ENCODE results near the gene SREBF2. TPM values are rescaled to one million over a fixed set of nuclear protein-coding genes. Genes with fewer than 3 reads are reported as not detected.

Gene SREBF2
- total and polyA plus RNA-seq, 2 of the 13 experiments (the other 11 are each of a cell fraction or from before 2014, with no cell fraction given): 53.8 to 72.6 TPM

DNA sequence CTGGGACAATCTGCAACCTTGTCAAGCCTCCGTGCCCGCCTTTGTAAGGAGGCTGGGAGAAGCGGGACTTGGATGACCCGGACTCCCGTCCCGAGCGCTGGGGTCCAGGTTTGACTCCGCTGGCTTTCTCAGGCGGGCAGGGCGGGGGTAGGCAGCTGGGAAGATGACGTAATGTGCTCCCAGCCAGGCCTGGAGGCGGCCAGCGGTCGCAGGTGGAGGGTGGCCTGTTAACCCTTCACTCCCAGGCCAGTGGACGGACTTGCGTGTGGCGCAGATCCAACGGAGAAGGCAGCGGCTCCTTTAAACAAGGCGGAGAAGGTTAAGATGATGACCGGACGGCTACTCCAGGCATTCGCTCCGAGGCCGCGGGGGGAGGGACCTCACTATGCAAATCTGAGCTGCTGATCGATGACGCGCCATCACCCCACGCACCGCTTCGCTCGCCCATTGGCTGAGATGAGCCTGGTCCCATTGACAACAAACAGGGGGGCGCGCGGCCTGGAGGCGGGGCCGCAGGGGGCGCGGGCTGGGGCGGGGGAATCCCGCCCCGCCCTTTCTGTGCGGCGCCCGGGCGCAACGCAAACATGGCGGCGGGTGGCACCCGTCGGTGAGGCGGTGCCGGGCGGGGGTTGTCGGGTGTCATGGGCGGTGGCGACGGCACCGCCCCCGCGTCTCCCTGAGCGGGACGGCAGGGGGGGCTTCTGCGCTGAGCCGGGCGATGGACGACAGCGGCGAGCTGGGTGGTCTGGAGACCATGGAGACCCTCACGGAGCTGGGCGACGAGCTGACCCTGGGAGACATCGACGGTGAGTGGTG is at the start of gene SREBF2 (continued):
- TF ChIP-seq TGIF2 (CRISPR knock-in tag; IDR thresholded peaks at IDR 0.05) (0 out of 2 replicates have a peak, but pooled peaks have one; percentile 31), ZNF850 (CRISPR knock-in tag; conservative IDR thresholded peaks at IDR 0.05) (no peak), ZNF432 (CRISPR knock-in tag; IDR thresholded peaks at IDR 0.05; ENCODE audit: borderline replicate concordance) (no peak), NFKBIZ (CRISPR knock-in tag; IDR thresholded peaks at IDR 0.05) (peak; percentile 88; the same call in 1 of the 2 replicates), ZNF687 (CRISPR knock-in tag; IDR thresholded peaks at IDR 0.05) (peak; percentile 93), ZNF770 (CRISPR knock-in tag; IDR thresholded peaks at IDR 0.05) (peak; percentile 68), ZNF792 (CRISPR knock-in tag; IDR thresholded peaks at IDR 0.05) (no peak), NRL (CRISPR knock-in tag; IDR thresholded peaks at IDR 0.05; ENCODE audit: borderline replicate concordance) (peak; percentile 57; the same call in 1 of the 2 replicates), POGZ (CRISPR knock-in tag; IDR thresholded peaks at IDR 0.05) (peak; percentile 75; the same call in 1 of the 2 replicates), RNF219 (CRISPR knock-in tag; IDR thresholded peaks at IDR 0.05) (no peak), HIVEP1 (CRISPR knock-in tag; IDR thresholded peaks at IDR 0.05) (peak; percentile 92), FIP1L1 (IDR thresholded peaks at IDR 0.05; ENCODE audit: borderline replicate concordance, insufficient read depth, low read depth, low read length) (peak; percentile 93; the same call in 1 of the 2 replicates)
- TF ChIP-seq, protein P1, sequence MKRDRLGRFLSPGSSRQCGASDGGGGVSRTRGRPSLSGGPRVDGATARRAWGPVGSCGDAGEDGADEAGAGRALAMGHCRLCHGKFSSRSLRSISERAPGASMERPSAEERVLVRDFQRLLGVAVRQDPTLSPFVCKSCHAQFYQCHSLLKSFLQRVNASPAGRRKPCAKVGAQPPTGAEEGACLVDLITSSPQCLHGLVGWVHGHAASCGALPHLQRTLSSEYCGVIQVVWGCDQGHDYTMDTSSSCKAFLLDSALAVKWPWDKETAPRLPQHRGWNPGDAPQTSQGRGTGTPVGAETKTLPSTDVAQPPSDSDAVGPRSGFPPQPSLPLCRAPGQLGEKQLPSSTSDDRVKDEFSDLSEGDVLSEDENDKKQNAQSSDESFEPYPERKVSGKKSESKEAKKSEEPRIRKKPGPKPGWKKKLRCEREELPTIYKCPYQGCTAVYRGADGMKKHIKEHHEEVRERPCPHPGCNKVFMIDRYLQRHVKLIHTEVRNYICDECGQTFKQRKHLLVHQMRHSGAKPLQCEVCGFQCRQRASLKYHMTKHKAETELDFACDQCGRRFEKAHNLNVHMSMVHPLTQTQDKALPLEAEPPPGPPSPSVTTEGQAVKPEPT (CRISPR knock-in tag; IDR thresholded peaks at IDR 0.05; ENCODE audit: low read depth): 0 out of 2 replicates have a peak, but pooled peaks have one; percentile 53
- TF ChIP-seq, protein P2, sequence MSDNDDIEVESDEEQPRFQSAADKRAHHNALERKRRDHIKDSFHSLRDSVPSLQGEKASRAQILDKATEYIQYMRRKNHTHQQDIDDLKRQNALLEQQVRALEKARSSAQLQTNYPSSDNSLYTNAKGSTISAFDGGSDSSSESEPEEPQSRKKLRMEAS (IDR thresholded peaks at IDR 0.05): peak; percentile 86

All from HepG2 (cell line).